Smooth muscle cell (in vitro differentiated cells): ENCODE data around the gene GLT6D1. TPM values are rescaled to one million over a fixed set of nuclear protein-coding genes. Genes with fewer than 3 reads are reported as not detected.
"Not testable (repeated sequence)": the region's sequence is repeated elsewhere in the genome, so short reads cannot be mapped to it uniquely, and the experiment has no call there.

Experiments used
- DNase-seq: peaks from one replicate; lab custom pipeline; 2025; ENCODE audit not compliant: unreplicated experiment; lab: John Stamatoyannopoulos, UW
- H2AFZ ChIP-seq: fragments of 200-600 bp; sonication (generic); 2 replicates; pipeline ENCODE4 v1.6.0; 2016; ENCODE audit warnings: antibody characterized with exemption, low read depth, mild to moderate bottlenecking
- H3F3A ChIP-seq: fragments of 200-600 bp; sonication (generic); 2 replicates; pipeline ENCODE4 v1.6.0; 2017; ENCODE audit warnings: antibody characterized with exemption, low read depth
- H3K27ac ChIP-seq: fragments of 200-600 bp; sonication (generic); 2 replicates; pipeline ENCODE4 v1.5.1; 2016; ENCODE audit warnings: low read depth, mild to moderate bottlenecking
- H3K27me3 ChIP-seq: fragments of 200-600 bp; sonication (generic); 2 replicates; pipeline ENCODE4 v1.6.1; 2016; ENCODE audit warnings: low read depth, mild to moderate bottlenecking
- H3K36me3 ChIP-seq: fragments of 200-600 bp; sonication (generic); 2 replicates; pipeline ENCODE4 v1.5.1; 2016; ENCODE audit warnings: low read depth
- H3K4me1 ChIP-seq: fragments of 200-600 bp; sonication (generic); 2 replicates; pipeline ENCODE4 v1.5.1; 2016; ENCODE audit warnings: low read depth
- H3K4me2 ChIP-seq: fragments of 200-600 bp; sonication (generic); 2 replicates; pipeline ENCODE4 v1.6.0; 2016; ENCODE audit warnings: mild to moderate bottlenecking
- H3K4me3 ChIP-seq: fragments of 200-600 bp; sonication (generic); 2 replicates; pipeline ENCODE4 v1.5.1; 2016; ENCODE audit warnings: mild to moderate bottlenecking
- H3K79me2 ChIP-seq: fragments of 200-600 bp; sonication (generic); 2 replicates; pipeline ENCODE4 v1.6.0; 2016; ENCODE audit warnings: low read depth, mild to moderate bottlenecking
- H3K9ac ChIP-seq: fragments of 200-600 bp; sonication (generic); 2 replicates; pipeline ENCODE4 v1.6.0; 2016; ENCODE audit warnings: low read depth
- H3K9me3 ChIP-seq: fragments of 200-600 bp; sonication (generic); replicated peaks from 2 replicates; pipeline ENCODE4 v1.5.1; 2016; ENCODE audit warnings: low read depth
- H4K20me1 ChIP-seq: fragments of 200-600 bp; sonication (generic); 2 replicates; pipeline ENCODE4 v1.6.0; 2016; ENCODE audit warnings: low read depth
- CTCF ChIP-seq: fragments of 200-600 bp; sonication (generic); IDR thresholded peaks from 2 replicates; pipeline ENCODE4 v1.5.1; 2017; ENCODE audit warnings: borderline replicate concordance, mild to moderate bottlenecking, antibody characterized with exemption; ENCODE audit not compliant: insufficient read depth, poor library complexity, severe bottlenecking
- WGBS: methylation state at CpG from one replicate; pipeline ENCODE4 v1.1.7; 2016; ENCODE audit warnings: low lambda C conversion rate; 5-methylcytosine and 5-hydroxymethylcytosine counted together
- polyA plus RNA-seq: library from polyadenylated mRNA; unstranded; fragments of >200 nt; fragmentation: Nextera tagmentation; extraction: Ambion mirVana; gene quantifications from 2 replicates; pipeline ENCODE4 v1.2.1, GENCODE V29; 2016
- total RNA-seq: library from RNA; depleted of rRNA; stranded (reverse); fragments of >200 nt; gene quantifications from 2 replicates; pipeline ENCODE4 v1.2.3, GENCODE V29; 2014

Gene GLT6D1
- total and polyA plus RNA-seq, 2 experiments from 2014 or later, result not detected

GRCh38 chr9:135670721-135671590, 31.6 kb upstream of the GLT6D1 start:
- Histone ChIP-seq H3K27me3 (no peaks in the 10 kb centered on the region), H3K27ac (no peak overlapping the region), H3K36me3 (no peaks in the 10 kb centered on the region), H4K20me1 (no peaks in the 10 kb centered on the region), H3K4me3 (no peak overlapping the region), H3K9me3 (no peaks in the 10 kb centered on the region), H3K4me2 (no peak overlapping the region), H2AFZ (no peak overlapping the region), H3K79me2 (no peaks in the 10 kb centered on the region), H3K9ac (no peak overlapping the region), H3F3A (no peaks in the 10 kb centered on the region), H3K4me1 (no peaks in the 10 kb centered on the region)
- DNase-seq, result no peak
- TF ChIP-seq CTCF, result no peak
- WGBS, result 90% methylated on average over 38 of the region's 41 CpGs

DNA sequence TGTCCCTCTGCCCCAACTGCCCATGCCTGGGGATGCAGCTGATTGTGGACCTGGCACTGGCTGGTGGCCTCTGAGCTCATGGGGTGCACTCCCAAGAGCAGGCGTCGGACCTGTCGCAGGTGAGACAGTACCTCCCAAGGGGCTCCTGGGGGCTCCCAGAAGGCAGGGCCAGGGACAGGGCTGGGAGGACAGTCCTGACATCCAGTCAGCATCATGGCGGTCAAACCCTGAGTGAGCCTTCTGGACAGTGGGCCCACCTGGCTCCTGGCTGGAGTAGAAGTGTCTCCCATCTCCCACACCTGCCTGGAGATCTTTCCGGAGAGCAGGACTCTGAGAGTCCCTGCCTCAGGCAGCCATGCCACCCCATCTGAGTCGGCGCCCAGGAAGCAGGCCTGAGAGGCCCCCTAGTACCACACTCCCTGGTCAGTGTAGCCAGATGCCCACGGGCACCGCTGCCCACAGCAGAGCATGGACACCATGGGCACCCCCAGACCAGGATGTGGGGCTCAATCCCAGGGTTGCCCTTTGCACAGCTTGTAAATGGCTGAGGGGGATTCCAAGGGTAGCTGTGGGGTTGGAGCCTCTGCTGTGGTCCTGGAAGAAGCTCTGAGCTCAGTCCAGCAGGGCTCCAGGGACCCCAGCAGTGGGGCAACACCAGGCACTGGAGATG, 30.4 kb upstream of the GLT6D1 start:
- Histone ChIP-seq H3K4me1 (no peaks in the 10 kb centered on the region), H3K27me3 (no peaks in the 10 kb centered on the region), H2AFZ (no peak overlapping the region), H3K4me2 (no peak overlapping the region), H3K9ac (no peak overlapping the region), H3K36me3 (no peaks in the 10 kb centered on the region), H3K9me3 (no peaks in the 10 kb centered on the region), H3F3A (no peaks in the 10 kb centered on the region), H3K4me3 (no peak overlapping the region), H4K20me1 (peaks cover 8% of the 10 kb centered on the region), H3K27ac (no peak overlapping the region), H3K79me2 (no peaks in the 10 kb centered on the region)
- 94% methylated on average over 9 of the region's 9 CpGs for WGBS
- no peak for TF ChIP-seq CTCF
- no peak for DNase-seq

- DNase-seq, H3K4me1 ChIP-seq, H3K4me3 ChIP-seq, H3K27me3 ChIP-seq, H3K9me3 ChIP-seq, H3K36me3 ChIP-seq, H2AFZ ChIP-seq, H3K9ac ChIP-seq, H3K4me2 ChIP-seq, H3K27ac ChIP-seq, H3K79me2 ChIP-seq, H3F3A ChIP-seq: not testable (repeated sequence)
- WGBS, result 85% methylated on average over 5 of the region's 5 CpGs
- peaks cover 15% of the 10 kb centered on the region for H4K20me1 ChIP-seq
These were observed 29.7 kb upstream of the GLT6D1 start for GRCh38 chr9:135669018-135669417.

GRCh38 chr9:135667463-135668001, 28.2 kb upstream of the GLT6D1 start:
- Histone ChIP-seq H3K4me2 (no peak overlapping the region), H2AFZ (no peak overlapping the region), H3K4me3 (no peak overlapping the region), H3K27me3 (no peaks in the 10 kb centered on the region), H3K79me2 (no peaks in the 10 kb centered on the region), H3K27ac (no peak overlapping the region), H3K36me3 (no peaks in the 10 kb centered on the region), H3K4me1 (peaks cover 2% of the 10 kb centered on the region), H3F3A (no peaks in the 10 kb centered on the region), H3K9me3 (no peaks in the 10 kb centered on the region), H3K9ac (no peak overlapping the region), H4K20me1 (peaks cover 26% of the 10 kb centered on the region)
- whole genome bisulfite sequencing, result 94% methylated on average over 9 of the region's 9 CpGs
- DNase-seq, result no peak
- TF ChIP-seq CTCF, result no peak
